Vagina (tissue), 2 donors: ENCODE data around the gene PYGM. TPM values are rescaled to one million over a fixed set of nuclear protein-coding genes. Genes with fewer than 3 reads are reported as not detected.

Source experiments
- DNase-seq, 2 donors: peaks; one replicate each; pipeline ENCODE4 v3.0.0-alpha.2; 2017; ENCODE audit errors: extremely low spot score in 2 of 2
- H3K27ac ChIP-seq: fragments of 200-600 bp; sonication (generic); one replicate; pipeline ENCODE4 v1.5.1; 2019
- H3K27me3 ChIP-seq: fragments of 200-600 bp; sonication (generic); one replicate; pipeline ENCODE4 v1.5.1; 2019
- H3K36me3 ChIP-seq, 2 donors: fragments of 200-600 bp; sonication (generic); one replicate each; pipeline ENCODE4 v1.5.1; 2017 to 2019
- H3K4me1 ChIP-seq: fragments of 200-600 bp; sonication (generic); one replicate; pipeline ENCODE4 v1.5.1; 2019
- H3K4me3 ChIP-seq, 2 donors: fragments of 200-600 bp; sonication (generic); 1 replicate in 1 of 2; 2 replicates in 1 of 2; pipeline ENCODE4 v1.5.1; 2016 to 2019
- H3K9me3 ChIP-seq: fragments of 200-600 bp; sonication (generic); one replicate; pipeline ENCODE4 v1.5.1; 2019
- CTCF ChIP-seq, 3 experiments: fragments of 450-650 bp in 2 of 3; fragments of 200-600 bp in 1 of 3; sonication (generic) in 1 of 3; IDR thresholded peaks; one replicate each; pipeline ENCODE4 v1.5.1; 2017 to 2019; ENCODE audit warnings: antibody characterized with exemption in 3 of 3, mild to moderate bottlenecking in 2 of 3, moderate library complexity in 2 of 3
- POLR2A ChIP-seq, 2 donors: fragments of 450-650 bp; IDR thresholded peaks; one replicate each; pipeline ENCODE4 v1.6.1; 2017; ENCODE audit warnings: antibody characterized with exemption in 2 of 2, mild to moderate bottlenecking in 2 of 2, moderate library complexity in 2 of 2
- POLR2AphosphoS5 ChIP-seq, 2 donors: sonication (generic); formaldehyde crosslinking; IDR thresholded peaks; one replicate each; pipeline ENCODE4 v1.9.0; 2017; ENCODE audit warnings: antibody characterized with exemption in 2 of 2, mild to moderate bottlenecking in 2 of 2, low read depth in 1 of 2; ENCODE audit not compliant: insufficient read depth in 1 of 2
- intact Hi-C: fragments of 100-400 bp; cut with DNase I; formaldehyde crosslinking; loops from one replicate; pipeline ENCODE4 v1.15.1; 2023
- total RNA-seq: library from RNA; depleted of rRNA; stranded (reverse); fragments of >200 nt; gene quantifications from one replicate; pipeline ENCODE4 v1.2.3, GENCODE V29; 2016

Gene PYGM
- total RNA-seq, 1 donor from 2014 or later = 0.98 TPM

GRCh38 chr11:64721359-64721699, 38.4 kb downstream of the PYGM start:
- Histone ChIP-seq H3K9me3 (no peaks in the 10 kb centered on the region), H3K27me3 (peaks cover 4% of the 10 kb centered on the region), H3K27ac (no peak overlapping the region), H3K4me3 (no peak overlapping the region), H3K4me1 (peaks cover 7% of the 10 kb centered on the region), H3K36me3 (no peaks in the 10 kb centered on the region)
- intact Hi-C loops = loop anchor here (5.0 kb wide), 1 partner anchor 169 kb away; no protein-coding TSS in a partner anchor
- no peak for DNase-seq
- TF ChIP-seq CTCF (IDR thresholded peaks at IDR 0.05) (no peak), POLR2AphosphoS5 (IDR thresholded peaks at IDR 0.05; ENCODE audit: insufficient read depth in 1 of 2, low read depth in 1 of 2) (no peak), POLR2A (IDR thresholded peaks at IDR 0.05) (no peak)

GRCh38 chr11:64720640-64721358, 39.0 kb downstream of the PYGM start:
- intact Hi-C loops = loop anchor here (5.0 kb wide), 1 partner anchor 168 kb away; no protein-coding TSS in a partner anchor
- no peaks in the 10 kb centered on the region for H3K36me3 ChIP-seq
- no peak for DNase-seq
- no peak overlapping the region for H3K27ac ChIP-seq
- H3K4me1 ChIP-seq = peaks cover 7% of the 10 kb centered on the region
- TF ChIP-seq CTCF (IDR thresholded peaks at IDR 0.05) (no peak), POLR2AphosphoS5 (IDR thresholded peaks at IDR 0.05; ENCODE audit: insufficient read depth in 1 of 2, low read depth in 1 of 2) (no peak), POLR2A (IDR thresholded peaks at IDR 0.05) (no peak)
- no peak overlapping the region for H3K4me3 ChIP-seq
- H3K27me3 ChIP-seq = peaks cover 4% of the 10 kb centered on the region
- no peaks in the 10 kb centered on the region for H3K9me3 ChIP-seq

GRCh38 chr11:64720167-64720566, 39.6 kb downstream of the PYGM start:
- H3K4me3 ChIP-seq = no peak overlapping the region
- intact Hi-C loops = loop anchor here (5.0 kb wide), 1 partner anchor 168 kb away; no protein-coding TSS in a partner anchor
- H3K27ac ChIP-seq = no peak overlapping the region
- H3K36me3 ChIP-seq = no peaks in the 10 kb centered on the region
- no peaks in the 10 kb centered on the region for H3K9me3 ChIP-seq
- H3K4me1 ChIP-seq = peaks cover 7% of the 10 kb centered on the region
- TF ChIP-seq POLR2A (IDR thresholded peaks at IDR 0.05) (no peak), POLR2AphosphoS5 (IDR thresholded peaks at IDR 0.05; ENCODE audit: insufficient read depth in 1 of 2, low read depth in 1 of 2) (no peak), CTCF (IDR thresholded peaks at IDR 0.05) (no peak)
- DNase-seq = no peak
- peaks cover 4% of the 10 kb centered on the region for H3K27me3 ChIP-seq

- no peak for DNase-seq
- TF ChIP-seq CTCF (IDR thresholded peaks at IDR 0.05) (no peak), POLR2A (IDR thresholded peaks at IDR 0.05) (no peak), POLR2AphosphoS5 (IDR thresholded peaks at IDR 0.05; ENCODE audit: insufficient read depth in 1 of 2, low read depth in 1 of 2) (no peak)
- peaks cover 7% of the 10 kb centered on the region for H3K4me1 ChIP-seq
- intact Hi-C loops = no loop called here
- H3K36me3 ChIP-seq = no peaks in the 10 kb centered on the region
- no peak overlapping the region for H3K4me3 ChIP-seq
- no peak overlapping the region for H3K27ac ChIP-seq
- no peaks in the 10 kb centered on the region for H3K9me3 ChIP-seq
- H3K27me3 ChIP-seq = peaks cover 4% of the 10 kb centered on the region
Measured at GRCh38 chr11:64719406-64719805, 40.4 kb downstream of the PYGM start.

GRCh38 chr11:64718780-64719124, 41.0 kb downstream of the PYGM start:
- H3K36me3 ChIP-seq = no peaks in the 10 kb centered on the region
- no peak for DNase-seq
- no peaks in the 10 kb centered on the region for H3K9me3 ChIP-seq
- peaks cover 4% of the 10 kb centered on the region for H3K27me3 ChIP-seq
- no peak overlapping the region for H3K4me3 ChIP-seq
- H3K4me1 ChIP-seq = peaks cover 9% of the 10 kb centered on the region
- TF ChIP-seq POLR2AphosphoS5 (IDR thresholded peaks at IDR 0.05; ENCODE audit: insufficient read depth in 1 of 2, low read depth in 1 of 2) = no peak
- no peak for TF ChIP-seq CTCF (IDR thresholded peaks at IDR 0.05)
- TF ChIP-seq POLR2A (IDR thresholded peaks at IDR 0.05) = no peak
- intact Hi-C loops = no loop called here
- H3K27ac ChIP-seq = no peak overlapping the region
